GM12874 (cell line): ENCODE measurements around the gene PNLIPRP2.

Experiments used
- TF ChIP-seq, protein P1 (sequence below): IDR thresholded peaks from 2 replicates; pipeline ENCODE4 v1.5.1; 2011; ENCODE audit warnings: low read depth, mild to moderate bottlenecking, control low read depth, low read length, moderate library complexity; ENCODE audit not compliant: insufficient read depth

PNLIPRP2 gene

DNA sequence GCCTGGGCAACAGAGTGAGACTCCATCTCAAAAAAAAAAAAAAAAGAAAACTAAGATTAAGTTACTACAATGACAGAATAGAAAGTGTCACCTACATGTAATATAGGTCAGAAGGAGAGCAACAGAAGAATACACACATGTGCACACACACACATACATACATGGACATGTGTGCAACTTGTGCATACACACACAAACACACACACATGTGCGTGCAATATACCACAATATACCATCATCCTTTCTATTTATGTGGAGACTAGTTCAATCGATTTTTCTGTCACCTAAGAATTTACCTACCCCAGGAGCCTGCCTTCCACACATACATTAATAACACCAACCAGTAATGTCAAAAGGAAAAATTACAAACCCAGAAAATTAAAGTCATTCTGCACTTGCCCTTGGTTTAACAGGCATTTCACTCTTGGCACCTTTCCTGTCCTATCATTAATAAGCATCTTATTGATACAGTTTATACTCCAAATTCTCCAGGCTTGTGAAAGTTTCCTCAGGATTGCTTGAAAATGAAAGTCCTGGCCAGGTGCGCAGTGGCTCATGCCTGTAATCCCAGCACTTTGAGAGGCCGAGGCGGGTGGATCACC is 27.5 kb upstream of the PNLIPRP2 start:
- TF ChIP-seq, protein P1, sequence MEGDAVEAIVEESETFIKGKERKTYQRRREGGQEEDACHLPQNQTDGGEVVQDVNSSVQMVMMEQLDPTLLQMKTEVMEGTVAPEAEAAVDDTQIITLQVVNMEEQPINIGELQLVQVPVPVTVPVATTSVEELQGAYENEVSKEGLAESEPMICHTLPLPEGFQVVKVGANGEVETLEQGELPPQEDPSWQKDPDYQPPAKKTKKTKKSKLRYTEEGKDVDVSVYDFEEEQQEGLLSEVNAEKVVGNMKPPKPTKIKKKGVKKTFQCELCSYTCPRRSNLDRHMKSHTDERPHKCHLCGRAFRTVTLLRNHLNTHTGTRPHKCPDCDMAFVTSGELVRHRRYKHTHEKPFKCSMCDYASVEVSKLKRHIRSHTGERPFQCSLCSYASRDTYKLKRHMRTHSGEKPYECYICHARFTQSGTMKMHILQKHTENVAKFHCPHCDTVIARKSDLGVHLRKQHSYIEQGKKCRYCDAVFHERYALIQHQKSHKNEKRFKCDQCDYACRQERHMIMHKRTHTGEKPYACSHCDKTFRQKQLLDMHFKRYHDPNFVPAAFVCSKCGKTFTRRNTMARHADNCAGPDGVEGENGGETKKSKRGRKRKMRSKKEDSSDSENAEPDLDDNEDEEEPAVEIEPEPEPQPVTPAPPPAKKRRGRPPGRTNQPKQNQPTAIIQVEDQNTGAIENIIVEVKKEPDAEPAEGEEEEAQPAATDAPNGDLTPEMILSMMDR: no peak

DNA sequence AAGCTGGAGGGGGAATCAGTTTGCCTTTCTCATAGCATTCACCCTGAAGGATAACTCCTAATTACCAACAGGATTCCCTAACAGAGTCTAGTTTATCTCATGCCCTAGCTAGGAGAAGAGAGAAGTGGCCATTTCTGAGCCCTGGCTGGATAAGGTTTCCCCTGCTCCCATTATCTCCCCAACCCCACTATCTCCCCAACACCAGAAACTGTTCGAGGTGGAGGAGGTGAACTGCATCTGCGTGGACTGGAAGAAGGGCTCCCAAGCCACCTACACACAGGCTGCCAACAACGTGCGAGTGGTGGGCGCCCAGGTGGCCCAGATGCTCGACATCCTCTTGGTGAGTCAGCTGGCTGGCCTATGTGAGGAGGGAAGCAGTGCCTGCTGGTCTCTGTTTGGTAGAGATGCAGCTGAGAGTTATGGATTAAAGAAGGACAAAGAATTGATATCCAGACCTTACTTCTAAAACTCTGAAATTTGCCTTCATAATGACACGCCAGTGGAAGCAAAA is 26.2 kb upstream of the PNLIPRP2 start:
- TF ChIP-seq, protein P1: no peak

DNA sequence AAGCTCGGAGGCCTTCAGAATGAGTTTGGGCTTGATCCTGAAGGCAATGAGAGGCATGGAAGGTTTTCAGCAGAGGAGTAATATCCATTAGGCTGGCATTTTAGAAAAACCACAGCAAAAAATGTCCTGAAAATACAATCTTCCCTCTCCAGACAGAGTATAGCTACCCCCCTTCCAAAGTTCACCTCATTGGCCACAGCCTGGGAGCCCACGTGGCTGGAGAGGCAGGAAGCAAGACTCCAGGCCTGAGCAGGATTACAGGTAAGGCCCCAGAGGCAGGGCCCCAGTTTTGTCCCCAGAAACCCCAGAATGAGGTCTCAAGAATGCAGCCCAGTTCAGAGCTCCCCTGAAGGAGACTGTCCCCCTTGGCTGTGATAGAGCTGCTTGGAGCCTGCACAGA is 24.7 kb upstream of the PNLIPRP2 start:
- TF ChIP-seq, protein P1: no peak

DNA sequence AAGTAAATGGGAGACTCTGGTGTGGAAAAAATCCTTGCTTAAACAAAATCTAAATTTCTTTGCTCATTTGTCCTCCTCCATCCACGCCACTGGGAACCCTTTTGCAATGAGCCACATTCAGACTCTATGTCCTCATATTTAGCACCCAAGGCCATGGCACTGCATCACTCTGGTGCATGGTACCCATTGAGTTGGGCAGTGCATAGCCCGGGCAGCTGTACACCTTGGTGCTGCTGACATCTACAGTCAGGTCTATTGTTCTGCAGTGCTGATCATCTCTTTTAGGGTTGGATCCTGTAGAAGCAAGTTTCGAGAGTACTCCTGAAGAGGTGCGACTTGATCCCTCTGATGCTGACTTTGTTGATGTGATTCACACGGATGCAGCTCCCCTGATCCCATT is 23.2 kb upstream of the PNLIPRP2 start:
- TF ChIP-seq, protein P1: no peak

DNA sequence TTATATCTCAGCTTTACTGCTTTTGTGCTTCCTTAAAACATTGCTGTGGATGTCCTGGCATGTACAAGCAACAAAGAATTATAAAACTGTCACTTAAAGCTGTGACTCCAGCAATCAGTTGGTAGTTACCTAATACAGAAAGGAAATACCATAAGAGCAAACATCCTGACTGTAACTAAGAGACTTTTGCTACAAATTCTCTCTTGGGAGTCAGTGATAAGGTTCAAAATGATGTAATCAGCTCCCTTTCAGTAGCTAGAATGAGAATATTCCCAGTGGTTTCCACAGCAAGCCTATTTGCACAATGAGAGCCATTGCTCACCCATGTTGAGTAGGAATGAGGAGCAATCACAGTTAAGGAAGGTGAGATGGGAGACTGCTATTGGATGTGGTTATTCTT is 22.4 kb upstream of the PNLIPRP2 start:
- TF ChIP-seq, protein P1: no peak

DNA sequence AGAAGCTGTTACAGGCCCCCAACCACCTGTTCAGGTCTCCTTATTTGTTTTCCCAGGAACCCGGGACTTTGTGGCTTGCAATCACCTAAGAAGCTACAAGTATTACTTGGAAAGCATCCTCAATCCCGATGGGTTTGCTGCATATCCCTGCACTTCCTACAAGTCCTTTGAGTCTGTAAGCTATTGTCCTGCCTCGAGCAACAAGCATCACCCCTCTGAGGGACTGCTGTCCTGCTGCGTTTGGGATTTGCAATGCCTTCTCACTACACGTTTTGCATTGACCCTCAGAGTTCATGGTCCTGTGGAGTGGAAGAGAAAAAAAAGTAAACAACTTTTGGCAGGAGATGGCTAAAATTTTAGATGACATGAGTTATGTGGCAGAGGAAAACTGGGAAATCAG is 20.8 kb upstream of the PNLIPRP2 start:
- TF ChIP-seq, protein P1: no peak

DNA sequence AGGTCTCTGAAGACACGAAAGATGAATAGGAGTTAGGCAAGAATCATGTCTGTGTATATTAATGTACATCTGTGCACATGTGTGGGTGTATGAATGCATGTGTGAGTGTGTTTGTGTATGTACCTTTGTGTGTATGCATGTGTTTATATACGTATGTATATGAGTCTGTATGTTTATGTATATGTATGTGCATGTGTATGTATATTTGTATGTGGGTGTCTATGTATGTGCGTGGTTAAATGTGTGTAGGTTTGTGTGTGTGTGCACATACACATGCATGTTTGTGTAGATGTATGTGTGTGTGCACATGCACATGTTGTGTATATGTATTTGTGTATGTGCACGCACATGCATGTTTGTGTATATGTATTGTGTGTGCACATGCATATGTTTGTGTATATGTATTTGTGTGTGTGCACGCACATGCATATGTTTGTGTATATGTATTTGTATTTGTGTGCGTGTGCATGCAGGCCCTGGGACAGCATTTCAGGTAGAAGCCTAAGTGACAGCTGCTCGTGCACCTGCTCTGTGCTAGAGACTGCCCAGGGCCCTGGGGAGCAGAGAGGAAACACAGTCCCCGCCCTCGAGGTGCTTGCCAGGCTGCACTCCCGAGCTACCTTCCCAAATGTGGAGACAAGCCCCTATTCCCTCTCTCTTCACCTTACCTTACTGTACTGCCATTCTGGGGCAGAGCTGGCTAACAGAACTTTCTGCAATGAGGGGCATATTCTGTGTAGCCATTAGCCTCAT is 17.9 kb upstream of the PNLIPRP2 start:
- TF ChIP-seq, protein P1: no peak
